Osteocyte (in vitro differentiated cells): Measurements from ENCODE around the gene POP7. TPM values are rescaled to one million over a fixed set of nuclear protein-coding genes. Genes with fewer than 3 reads are reported as not detected.
"Not testable (repeated sequence)": the region's sequence is repeated elsewhere in the genome, so short reads cannot be mapped to it uniquely, and the experiment has no call there.

Experiments
- DNase-seq: peaks from one replicate; pipeline ENCODE4 v3.0.0; 2021; ENCODE audit warnings: mixed read lengths; ENCODE audit not compliant: unreplicated experiment; ENCODE audit errors: extremely low spot score
- H3K27ac Mint-ChIP-seq: one replicate; pipeline ENCODE4 v1.8.0; 2021; ENCODE audit warnings: mild to moderate bottlenecking, mixed read lengths; ENCODE audit not compliant: unreplicated experiment
- H3K27me3 Mint-ChIP-seq: one replicate; pipeline ENCODE4 v1.8.0; 2021; ENCODE audit warnings: mixed read lengths; ENCODE audit not compliant: unreplicated experiment
- H3K36me3 Mint-ChIP-seq: one replicate; pipeline ENCODE4 v1.8.0; 2021; ENCODE audit warnings: mixed read lengths; ENCODE audit not compliant: unreplicated experiment
- H3K4me1 Mint-ChIP-seq: one replicate; pipeline ENCODE4 v1.8.0; 2021; ENCODE audit warnings: mixed read lengths; ENCODE audit not compliant: unreplicated experiment
- H3K4me3 Mint-ChIP-seq: one replicate; pipeline ENCODE4 v1.8.0; 2021; ENCODE audit warnings: mild to moderate bottlenecking, moderate library complexity, mixed read lengths; ENCODE audit not compliant: unreplicated experiment
- H3K9me3 Mint-ChIP-seq: one replicate; pipeline ENCODE4 v1.8.0; 2021; ENCODE audit warnings: mixed read lengths; ENCODE audit not compliant: unreplicated experiment
- total RNA-seq: library from RNA; stranded (reverse); gene quantifications from 2 replicates; pipeline ENCODE4 v1.2.1, GENCODE V29; 2021
- TF ChIP-seq, protein P1 (sequence below): fragments of 200-600 bp; sonication (generic); IDR thresholded peaks from 2 replicates; pipeline ENCODE4 v1.5.0; 2021; ENCODE audit warnings: antibody characterized with exemption, mild to moderate bottlenecking, moderate library complexity

POP7 gene
- total RNA-seq, 1 donor from 2014 or later: 19.3 TPM

DNA sequence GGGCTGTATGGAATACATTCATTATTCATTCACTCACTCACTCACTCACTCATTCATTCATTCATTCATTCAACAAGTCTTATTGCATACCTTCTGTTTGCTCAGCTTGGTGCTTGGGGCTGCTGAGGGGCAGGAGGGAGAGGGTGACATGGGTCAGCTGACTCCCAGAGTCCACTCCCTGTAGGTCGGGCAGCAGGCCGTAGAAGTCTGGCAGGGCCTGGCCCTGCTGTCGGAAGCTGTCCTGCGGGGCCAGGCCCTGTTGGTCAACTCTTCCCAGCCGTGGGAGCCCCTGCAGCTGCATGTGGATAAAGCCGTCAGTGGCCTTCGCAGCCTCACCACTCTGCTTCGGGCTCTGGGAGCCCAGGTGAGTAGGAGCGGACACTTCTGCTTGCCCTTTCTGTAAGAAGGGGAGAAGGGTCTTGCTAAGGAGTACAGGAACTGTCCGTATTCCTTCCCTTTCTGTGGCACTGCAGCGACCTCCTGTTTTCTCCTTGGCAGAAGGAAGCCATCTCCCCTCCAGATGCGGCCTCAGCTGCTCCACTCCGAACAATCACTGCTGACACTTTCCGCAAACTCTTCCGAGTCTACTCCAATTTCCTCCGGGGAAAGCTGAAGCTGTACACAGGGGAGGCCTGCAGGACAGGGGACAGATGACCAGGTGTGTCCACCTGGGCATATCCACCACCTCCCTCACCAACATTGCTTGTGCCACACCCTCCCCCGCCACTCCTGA lies 16.7 kb downstream of the POP7 start:
- H3K9me3 Mint-ChIP-seq: peaks cover 6% of the 10 kb centered on the region
- peaks cover 27% of the 10 kb centered on the region for H3K4me1 Mint-ChIP-seq
- TF ChIP-seq, protein P1, sequence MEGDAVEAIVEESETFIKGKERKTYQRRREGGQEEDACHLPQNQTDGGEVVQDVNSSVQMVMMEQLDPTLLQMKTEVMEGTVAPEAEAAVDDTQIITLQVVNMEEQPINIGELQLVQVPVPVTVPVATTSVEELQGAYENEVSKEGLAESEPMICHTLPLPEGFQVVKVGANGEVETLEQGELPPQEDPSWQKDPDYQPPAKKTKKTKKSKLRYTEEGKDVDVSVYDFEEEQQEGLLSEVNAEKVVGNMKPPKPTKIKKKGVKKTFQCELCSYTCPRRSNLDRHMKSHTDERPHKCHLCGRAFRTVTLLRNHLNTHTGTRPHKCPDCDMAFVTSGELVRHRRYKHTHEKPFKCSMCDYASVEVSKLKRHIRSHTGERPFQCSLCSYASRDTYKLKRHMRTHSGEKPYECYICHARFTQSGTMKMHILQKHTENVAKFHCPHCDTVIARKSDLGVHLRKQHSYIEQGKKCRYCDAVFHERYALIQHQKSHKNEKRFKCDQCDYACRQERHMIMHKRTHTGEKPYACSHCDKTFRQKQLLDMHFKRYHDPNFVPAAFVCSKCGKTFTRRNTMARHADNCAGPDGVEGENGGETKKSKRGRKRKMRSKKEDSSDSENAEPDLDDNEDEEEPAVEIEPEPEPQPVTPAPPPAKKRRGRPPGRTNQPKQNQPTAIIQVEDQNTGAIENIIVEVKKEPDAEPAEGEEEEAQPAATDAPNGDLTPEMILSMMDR: no peak
- no peak overlapping the region for H3K4me3 Mint-ChIP-seq
- H3K27me3 Mint-ChIP-seq: peaks cover 35% of the 10 kb centered on the region
- H3K27ac Mint-ChIP-seq: no peak overlapping the region
- no peak for DNase-seq
- no peaks in the 10 kb centered on the region for H3K36me3 Mint-ChIP-seq

DNA sequence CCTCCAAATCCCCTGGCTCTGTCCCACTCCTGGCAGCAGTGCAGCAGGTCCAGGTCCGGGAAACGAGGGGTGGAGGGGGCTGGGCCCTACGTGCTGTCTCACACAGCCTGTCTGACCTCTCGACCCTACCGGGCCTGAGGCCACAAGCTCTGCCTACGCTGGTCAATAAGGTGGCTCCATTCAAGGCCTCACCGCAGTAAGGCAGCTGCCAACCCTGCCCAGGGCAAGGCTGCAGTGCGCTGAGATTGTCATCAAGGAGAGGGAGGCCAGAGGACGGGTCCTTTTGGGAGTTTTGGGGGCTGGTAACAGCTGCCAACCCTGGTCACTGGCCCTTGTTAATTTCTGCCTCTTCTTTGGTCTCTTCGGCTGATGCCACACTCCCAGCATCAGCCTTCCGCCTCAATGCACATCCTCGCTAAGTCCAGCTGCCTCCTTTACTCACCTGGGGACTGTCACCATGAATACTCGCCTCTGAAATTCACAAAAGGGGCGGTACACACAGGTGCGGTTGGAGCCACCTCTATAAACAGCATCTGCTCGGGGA lies 17.9 kb downstream of the POP7 start:
- Mint-ChIP-seq H3K27ac (no peak overlapping the region), H3K36me3 (no peaks in the 10 kb centered on the region), H3K4me3 (no peak overlapping the region), H3K4me1 (peaks cover 27% of the 10 kb centered on the region), H3K27me3 (peaks cover 29% of the 10 kb centered on the region), H3K9me3 (no peaks in the 10 kb centered on the region)
- TF ChIP-seq, protein P1: no peak
- no peak for DNase-seq

DNA sequence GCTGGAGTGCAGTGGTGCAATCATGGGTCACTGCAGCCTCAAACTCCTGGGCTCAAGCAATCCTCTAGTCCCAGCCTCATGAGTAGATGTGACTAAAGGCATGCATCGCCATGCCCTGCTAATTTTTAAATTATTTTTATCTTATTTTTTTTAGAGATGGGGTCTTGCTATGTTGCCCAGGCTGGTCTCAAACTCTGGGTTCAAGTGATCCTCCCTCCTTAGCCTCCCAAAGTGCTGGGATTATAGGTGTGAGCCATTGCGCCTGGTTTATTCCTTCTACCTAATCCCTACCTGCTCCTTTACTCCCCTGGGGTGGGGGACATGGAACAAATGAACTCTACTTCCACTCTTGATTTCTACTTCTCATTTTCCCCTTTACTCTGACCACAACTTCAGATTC lies 18.4 kb downstream of the POP7 start:
- not testable (repeated sequence) for H3K4me3 Mint-ChIP-seq, H3K27ac Mint-ChIP-seq, H3K9me3 Mint-ChIP-seq, DNase-seq, H3K36me3 Mint-ChIP-seq
- Mint-ChIP-seq H3K27me3 (peaks cover 26% of the 10 kb centered on the region), H3K4me1 (peaks cover 27% of the 10 kb centered on the region)

DNA sequence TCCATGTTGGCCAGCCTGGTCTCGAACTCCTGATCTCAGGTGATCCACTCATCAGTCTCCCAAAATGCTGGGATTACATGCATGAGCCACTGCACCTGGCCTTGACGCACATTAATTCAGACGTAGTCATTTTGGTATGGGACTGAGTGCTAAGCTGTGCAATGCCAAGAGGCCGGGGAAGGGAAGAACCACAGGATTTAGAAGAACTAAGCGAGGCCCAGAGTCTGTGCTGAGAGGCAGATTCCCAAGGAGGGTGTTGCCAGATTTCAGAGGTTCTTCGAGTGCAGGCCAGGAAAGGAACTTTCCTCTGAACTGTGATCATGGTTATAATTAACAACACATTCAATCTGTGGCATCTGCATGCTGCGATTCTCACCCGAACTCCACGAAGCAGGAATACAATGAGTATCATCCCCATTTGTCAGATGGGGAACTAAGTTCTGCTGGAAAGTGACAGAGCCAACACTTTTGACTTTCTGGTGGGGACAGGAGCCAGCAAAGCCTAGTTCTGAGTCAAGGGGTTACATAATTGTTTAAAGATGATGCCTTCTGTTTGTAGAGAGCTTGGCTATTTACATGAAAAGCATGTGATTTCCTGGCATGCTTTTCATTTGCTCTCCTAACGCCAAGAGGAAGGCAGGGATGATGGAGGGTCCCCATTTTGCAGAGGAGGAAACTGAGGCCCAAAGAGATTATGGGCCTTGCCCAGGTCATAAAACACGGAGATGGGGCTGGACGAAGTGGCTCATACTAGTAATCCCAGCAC lies 21.3 kb downstream of the POP7 start:
- Mint-ChIP-seq H3K36me3 (no peaks in the 10 kb centered on the region), H3K4me1 (peaks cover 17% of the 10 kb centered on the region), H3K27ac (no peak overlapping the region), H3K4me3 (no peak overlapping the region), H3K27me3 (peaks cover 14% of the 10 kb centered on the region), H3K9me3 (no peaks in the 10 kb centered on the region)
- TF ChIP-seq, protein P1: no peak
- DNase-seq: no peak

DNA sequence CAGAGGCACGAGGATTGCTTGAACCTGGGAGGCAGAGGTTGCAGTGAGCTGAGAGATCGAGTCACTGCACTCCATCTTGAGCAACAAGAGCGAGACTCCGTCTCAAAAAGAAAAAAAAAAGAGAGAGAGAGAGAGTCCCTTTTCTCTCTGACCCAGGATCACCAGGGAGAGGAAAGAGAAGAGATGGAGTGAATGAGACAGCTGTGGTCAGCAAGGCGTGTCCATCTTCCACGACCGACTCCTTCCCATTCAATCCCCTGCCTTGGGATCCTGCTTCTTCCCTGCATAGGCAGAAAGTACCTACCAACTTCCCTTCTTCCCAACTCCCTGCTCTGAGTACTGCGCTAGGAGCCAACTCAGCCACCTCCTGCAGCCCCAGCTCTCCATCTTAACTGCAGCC lies 22.3 kb downstream of the POP7 start:
- DNase-seq: no peak
- peaks cover 17% of the 10 kb centered on the region for H3K4me1 Mint-ChIP-seq
- H3K27me3 Mint-ChIP-seq: peaks cover 11% of the 10 kb centered on the region
- no peaks in the 10 kb centered on the region for H3K36me3 Mint-ChIP-seq
- H3K4me3 Mint-ChIP-seq: no peak overlapping the region
- H3K9me3 Mint-ChIP-seq: no peaks in the 10 kb centered on the region
- TF ChIP-seq, protein P1: no peak
- H3K27ac Mint-ChIP-seq: no peak overlapping the region
